Activated naive CD8-positive, alpha-beta T cell treated with anti-CD3 and anti-CD28 coated beads, Interleukin-2, amount 50 U/mL, for 24 hours (primary cell): Measurements from ENCODE around the gene PTGIS.

Experiments
- ATAC-seq: fragments of 150-1000 bp; cut with Tn5 transposase; one replicate; pipeline ENCODE4 v1.10.0; 2021
- DNase-seq: peaks from one replicate; pipeline ENCODE4 v3.0.0; 2021
- H3K27ac Mint-ChIP-seq: one replicate; pipeline ENCODE4 v1.8.0; 2021; ENCODE audit warnings: mild to moderate bottlenecking, mixed read lengths
- H3K27me3 Mint-ChIP-seq: one replicate; pipeline ENCODE4 v1.8.0; 2021; ENCODE audit warnings: mixed read lengths
- H3K36me3 Mint-ChIP-seq: one replicate; pipeline ENCODE4 v1.8.0; 2021; ENCODE audit warnings: low read depth, mixed read lengths
- H3K4me1 Mint-ChIP-seq: one replicate; pipeline ENCODE4 v1.8.0; 2021; ENCODE audit warnings: mixed read lengths
- H3K4me3 Mint-ChIP-seq: one replicate; pipeline ENCODE4 v1.8.0; 2021; ENCODE audit warnings: mild to moderate bottlenecking, moderate library complexity, mixed read lengths
- H3K9me3 Mint-ChIP-seq: one replicate; pipeline ENCODE4 v1.8.0; 2021; ENCODE audit warnings: mixed read lengths

Gene PTGIS

GRCh38 chr20:49497398-49497669 is 70.6 kb downstream of the PTGIS start:
- Mint-ChIP-seq H3K27me3 (peaks cover 40% of the 10 kb centered on the region), H3K27ac (no peak overlapping the region), H3K9me3 (no peaks in the 10 kb centered on the region), H3K36me3 (no peaks in the 10 kb centered on the region), H3K4me3 (no peak overlapping the region), H3K4me1 (no peaks in the 10 kb centered on the region)
- no peak for DNase-seq
- no peak for ATAC-seq

- Mint-ChIP-seq H3K27me3 (peaks cover 44% of the 10 kb centered on the region), H3K9me3 (peaks cover 4% of the 10 kb centered on the region), H3K36me3 (no peaks in the 10 kb centered on the region), H3K4me3 (no peak overlapping the region), H3K4me1 (no peaks in the 10 kb centered on the region), H3K27ac (no peak overlapping the region)
- DNase-seq (no peak), ATAC-seq (no peak)
These were observed 71.2 kb downstream of the PTGIS start for GRCh38 chr20:49496553-49497397.

- Mint-ChIP-seq H3K9me3 (peaks cover 4% of the 10 kb centered on the region), H3K27me3 (peaks cover 46% of the 10 kb centered on the region), H3K36me3 (no peaks in the 10 kb centered on the region), H3K27ac (no peak overlapping the region), H3K4me1 (no peaks in the 10 kb centered on the region), H3K4me3 (no peak overlapping the region)
- DNase-seq (no peak), ATAC-seq (no peak)
These were observed 71.9 kb downstream of the PTGIS start for GRCh38 chr20:49496043-49496442.

- Mint-ChIP-seq H3K27ac (no peak overlapping the region), H3K4me1 (no peaks in the 10 kb centered on the region), H3K36me3 (no peaks in the 10 kb centered on the region), H3K9me3 (peaks cover 4% of the 10 kb centered on the region), H3K4me3 (no peak overlapping the region), H3K27me3 (peaks cover 63% of the 10 kb centered on the region)
- DNase-seq: no peak
- no peak for ATAC-seq
These were observed 77.2 kb downstream of the PTGIS start for GRCh38 chr20:49490689-49491088.

GRCh38 chr20:49489688-49490087 is 78.2 kb downstream of the PTGIS start:
- Mint-ChIP-seq H3K36me3 (no peaks in the 10 kb centered on the region), H3K27me3 (peaks cover 73% of the 10 kb centered on the region), H3K9me3 (peaks cover 4% of the 10 kb centered on the region), H3K4me3 (no peak overlapping the region), H3K4me1 (peaks cover 2% of the 10 kb centered on the region), H3K27ac (no peak overlapping the region)
- DNase-seq (no peak), ATAC-seq (no peak)

- DNase-seq (no peak), ATAC-seq (no peak)
- peaks cover 74% of the 10 kb centered on the region for H3K27me3 Mint-ChIP-seq
- H3K9me3 Mint-ChIP-seq: no peaks in the 10 kb centered on the region
- H3K4me3 Mint-ChIP-seq: no peak overlapping the region
- H3K36me3 Mint-ChIP-seq: no peaks in the 10 kb centered on the region
- peaks cover 5% of the 10 kb centered on the region for H3K4me1 Mint-ChIP-seq
- H3K27ac Mint-ChIP-seq: no peak overlapping the region
These were observed 81.9 kb downstream of the PTGIS start for GRCh38 chr20:49486064-49486463.

GRCh38 chr20:49485563-49485962 is 82.4 kb downstream of the PTGIS start:
- DNase-seq: no peak
- Mint-ChIP-seq H3K4me3 (no peak overlapping the region), H3K27me3 (peaks cover 78% of the 10 kb centered on the region), H3K4me1 (peaks cover 5% of the 10 kb centered on the region), H3K27ac (no peak overlapping the region), H3K9me3 (no peaks in the 10 kb centered on the region), H3K36me3 (no peaks in the 10 kb centered on the region)
- no peak for ATAC-seq

GRCh38 chr20:49484180-49485140 is 83.5 kb downstream of the PTGIS start:
- no peak overlapping the region for H3K27ac Mint-ChIP-seq
- DNase-seq (peak; percentile 79), ATAC-seq (peak; percentile 89)
- peak overlapping the region; percentile 78 for H3K4me3 Mint-ChIP-seq
- H3K9me3 Mint-ChIP-seq: no peaks in the 10 kb centered on the region
- H3K27me3 Mint-ChIP-seq: peaks cover 75% of the 10 kb centered on the region
- no peaks in the 10 kb centered on the region for H3K36me3 Mint-ChIP-seq
- peaks cover 5% of the 10 kb centered on the region for H3K4me1 Mint-ChIP-seq

- Mint-ChIP-seq H3K36me3 (no peaks in the 10 kb centered on the region), H3K9me3 (no peaks in the 10 kb centered on the region), H3K27ac (no peak overlapping the region), H3K4me3 (no peak overlapping the region), H3K27me3 (peaks cover 73% of the 10 kb centered on the region), H3K4me1 (peaks cover 5% of the 10 kb centered on the region)
- no peak for DNase-seq
- ATAC-seq: no peak
These were observed 84.2 kb downstream of the PTGIS start for GRCh38 chr20:49483696-49484123.

- peaks cover 72% of the 10 kb centered on the region for H3K27me3 Mint-ChIP-seq
- no peaks in the 10 kb centered on the region for H3K36me3 Mint-ChIP-seq
These were observed 84.8 kb downstream of the PTGIS start for GRCh38 chr20:49483018-49483695.

GRCh38 chr20:49482621-49483017 is 85.3 kb downstream of the PTGIS start, which contains the start of gene KCNB1:
Gene KCNB1 (minus strand): TSS chr20:49482668. CDS start chr20:49482480, 188 bp downstream.
- Mint-ChIP-seq H3K9me3 (no peaks in the 10 kb centered on the region), H3K4me1 (peaks cover 5% of the 10 kb centered on the region), H3K27me3 (peaks cover 72% of the 10 kb centered on the region), H3K4me3 (peak within 1 kb of the TSS; percentile 26), H3K27ac (no peak within 1 kb of the TSS), H3K36me3 (no peaks in the 10 kb centered on the region)
- peak; percentile 62 for DNase-seq
- ATAC-seq: peak; percentile 18

More at GRCh38 chr20:49483018-49483695, 84.8 kb downstream of the PTGIS start:
- DNase-seq: no peak
- Mint-ChIP-seq H3K9me3 (no peaks in the 10 kb centered on the region), H3K4me3 (peak overlapping the region; percentile 26), H3K27ac (no peak overlapping the region), H3K4me1 (peaks cover 5% of the 10 kb centered on the region)
- ATAC-seq: no peak

- H3K4me1 Mint-ChIP-seq: peaks cover 5% of the 10 kb centered on the region
- no peak overlapping the region for H3K27ac Mint-ChIP-seq
- no peak for DNase-seq
- no peaks in the 10 kb centered on the region for H3K9me3 Mint-ChIP-seq
- H3K27me3 Mint-ChIP-seq: peaks cover 72% of the 10 kb centered on the region
- H3K4me3 Mint-ChIP-seq: no peak overlapping the region
- ATAC-seq: no peak
- H3K36me3 Mint-ChIP-seq: no peaks in the 10 kb centered on the region
These were observed 85.8 kb downstream of the PTGIS start for GRCh38 chr20:49482173-49482572.

- Mint-ChIP-seq H3K9me3 (no peaks in the 10 kb centered on the region), H3K36me3 (no peaks in the 10 kb centered on the region), H3K27ac (no peak overlapping the region), H3K27me3 (peaks cover 63% of the 10 kb centered on the region), H3K4me3 (no peak overlapping the region), H3K4me1 (peaks cover 5% of the 10 kb centered on the region)
- ATAC-seq (no peak), DNase-seq (no peak)
These were observed 86.8 kb downstream of the PTGIS start for GRCh38 chr20:49481116-49481515.

- H3K36me3 Mint-ChIP-seq: no peaks in the 10 kb centered on the region
- DNase-seq (no peak), ATAC-seq (no peak)
- no peak overlapping the region for H3K4me3 Mint-ChIP-seq
- H3K27ac Mint-ChIP-seq: no peak overlapping the region
- no peaks in the 10 kb centered on the region for H3K9me3 Mint-ChIP-seq
- peaks cover 55% of the 10 kb centered on the region for H3K27me3 Mint-ChIP-seq
- H3K4me1 Mint-ChIP-seq: peaks cover 5% of the 10 kb centered on the region
These were observed 87.7 kb downstream of the PTGIS start for GRCh38 chr20:49480236-49480635.
